ENCODE data around the gene KCNK7.

KCNK7 gene

GRCh38 chr11:65547446-65548125 is 48.0 kb downstream of the KCNK7 start:
- H3K27ac ChIP-seq, result no peak overlapping the region
- CTCF ChIA-PET, result interaction anchor here (0.5 to 1.0 kb wide), 2 partner anchors 19 to 159 kb away, joined by 3 to 4 read pairs; no protein-coding TSS in a partner anchor
- no peak for DNase-seq (ENCODE audit: low spot score)
- POLR2A ChIA-PET (ENCODE audit: low non-redundant PET), result interaction anchor here (0.6 kb wide), 1 partner anchor 43 kb away, joined by 3 read pairs; no protein-coding TSS in a partner anchor
- no peak for TF ChIP-seq CTCF (conservative IDR thresholded peaks at IDR 0.05; ENCODE audit: low read depth)

- peak overlapping the region; percentile 45 for H3K27ac ChIP-seq
- CTCF ChIA-PET, result interaction anchor here (1.0 kb wide), 1 partner anchor 27 kb away, joined by 3 read pairs; no protein-coding TSS in a partner anchor
- peak; percentile 92 for DNase-seq (ENCODE audit: low spot score)
These were observed 49.2 kb downstream of the KCNK7 start for GRCh38 chr11:65546217-65546958.

GRCh38 chr11:65545853-65546216 is 49.8 kb downstream of the KCNK7 start:
- DNase-seq (ENCODE audit: low spot score), result no peak
- peak overlapping the region; percentile 45 for H3K27ac ChIP-seq
- POLR2A ChIA-PET (ENCODE audit: low non-redundant PET), result interaction anchor here (0.5 kb wide), 1 partner anchor 17 kb away, joined by 3 read pairs; no protein-coding TSS in a partner anchor
- no peak for TF ChIP-seq CTCF (conservative IDR thresholded peaks at IDR 0.05; ENCODE audit: low read depth)
- CTCF ChIA-PET, result no interaction called here

More at GRCh38 chr11:65546217-65546958, 49.2 kb downstream of the KCNK7 start:
- POLR2A ChIA-PET (ENCODE audit: low non-redundant PET), result interaction anchor here (0.6 kb wide), 2 partner anchors 117 to 123 kb away, joined by 3 to 4 read pairs; no protein-coding TSS in a partner anchor
- TF ChIP-seq CTCF (conservative IDR thresholded peaks at IDR 0.05; ENCODE audit: low read depth), result no peak
